Left ventricle myocardium inferior (tissue), 1 donor: Measurements from ENCODE around the gene MYO6. TPM values are rescaled to one million over a fixed set of nuclear protein-coding genes. Genes with fewer than 3 reads are reported as not detected.

Source experiments
- DNase-seq: peaks from one replicate; pipeline ENCODE4 v3.0.0-alpha.2; 2020
- H3K27ac ChIP-seq: fragments of 200-600 bp; replicated peaks from 2 replicates; pipeline ENCODE4 v1.8.0; 2021
- H3K27me3 ChIP-seq: fragments of 200-600 bp; 2 replicates; pipeline ENCODE4 v1.8.0; 2021; ENCODE audit warnings: low read depth
- H3K36me3 ChIP-seq: fragments of 200-600 bp; 2 replicates; pipeline ENCODE4 v1.8.0; 2021
- H3K4me1 ChIP-seq: fragments of 200-600 bp; 2 replicates; pipeline ENCODE4 v1.8.0; 2021
- H3K4me3 ChIP-seq: fragments of 200-600 bp; 2 replicates; pipeline ENCODE4 v1.8.0; 2021; ENCODE audit warnings: mild to moderate bottlenecking, moderate library complexity
- H3K9me3 ChIP-seq: fragments of 200-600 bp; replicated peaks from 2 replicates; pipeline ENCODE4 v1.8.0; 2021
- intact Hi-C: fragments of 100-400 bp; cut with micrococcal nuclease; formaldehyde crosslinking; loops from one replicate; pipeline ENCODE4 v1.11.0; 2022
- total RNA-seq: library from RNA; stranded (reverse); fragmentation: NEBNext Ultra II Directional; extraction: Animal tissue kit (Norgen Biotek cat#: 25700); gene quantifications from one replicate; pipeline ENCODE4 v1.2.1, GENCODE V29; 2021
- TF ChIP-seq, protein P1 (sequence below): fragments of 200-600 bp; IDR thresholded peaks from 2 replicates; pipeline ENCODE4 v1.8.0; 2021; ENCODE audit warnings: antibody characterized with exemption, mild to moderate bottlenecking, borderline replicate concordance
- donor health status: DM: no; HTN: yes; CAD: no; lungs with severe emphysema.

The MYO6 gene
- total RNA-seq, 1 donor from 2014 or later, result 5.0 TPM

DNA sequence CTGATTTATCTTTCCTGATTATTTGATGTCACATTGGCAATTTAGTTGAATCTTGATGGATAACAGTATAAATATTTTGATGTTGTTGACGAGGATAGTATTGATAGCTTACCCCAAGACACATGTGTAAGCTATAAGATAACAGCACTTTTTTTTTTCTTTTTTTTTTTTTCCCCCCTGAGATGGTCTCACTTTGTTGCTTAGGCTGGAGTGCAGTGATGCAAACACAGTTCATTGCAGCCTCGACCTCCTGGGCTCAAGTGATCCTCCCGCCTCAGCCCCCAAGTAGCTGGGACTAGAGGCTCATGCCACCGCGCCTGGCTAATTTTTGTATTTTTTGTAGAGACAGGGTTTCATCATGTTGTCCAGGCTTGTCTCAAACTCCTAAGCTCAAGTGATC lies 21.8 kb downstream of the MYO6 start:
- Histone ChIP-seq H3K4me1 (peaks cover 8% of the 10 kb centered on the region), H3K9me3 (no peaks in the 10 kb centered on the region), H3K27ac (no peak overlapping the region), H3K36me3 (no peaks in the 10 kb centered on the region), H3K27me3 (no peaks in the 10 kb centered on the region), H3K4me3 (no peak overlapping the region)
- TF ChIP-seq, protein P1, sequence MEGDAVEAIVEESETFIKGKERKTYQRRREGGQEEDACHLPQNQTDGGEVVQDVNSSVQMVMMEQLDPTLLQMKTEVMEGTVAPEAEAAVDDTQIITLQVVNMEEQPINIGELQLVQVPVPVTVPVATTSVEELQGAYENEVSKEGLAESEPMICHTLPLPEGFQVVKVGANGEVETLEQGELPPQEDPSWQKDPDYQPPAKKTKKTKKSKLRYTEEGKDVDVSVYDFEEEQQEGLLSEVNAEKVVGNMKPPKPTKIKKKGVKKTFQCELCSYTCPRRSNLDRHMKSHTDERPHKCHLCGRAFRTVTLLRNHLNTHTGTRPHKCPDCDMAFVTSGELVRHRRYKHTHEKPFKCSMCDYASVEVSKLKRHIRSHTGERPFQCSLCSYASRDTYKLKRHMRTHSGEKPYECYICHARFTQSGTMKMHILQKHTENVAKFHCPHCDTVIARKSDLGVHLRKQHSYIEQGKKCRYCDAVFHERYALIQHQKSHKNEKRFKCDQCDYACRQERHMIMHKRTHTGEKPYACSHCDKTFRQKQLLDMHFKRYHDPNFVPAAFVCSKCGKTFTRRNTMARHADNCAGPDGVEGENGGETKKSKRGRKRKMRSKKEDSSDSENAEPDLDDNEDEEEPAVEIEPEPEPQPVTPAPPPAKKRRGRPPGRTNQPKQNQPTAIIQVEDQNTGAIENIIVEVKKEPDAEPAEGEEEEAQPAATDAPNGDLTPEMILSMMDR, result no peak
- intact Hi-C loops, result no loop called here
- DNase-seq, result no peak

DNA sequence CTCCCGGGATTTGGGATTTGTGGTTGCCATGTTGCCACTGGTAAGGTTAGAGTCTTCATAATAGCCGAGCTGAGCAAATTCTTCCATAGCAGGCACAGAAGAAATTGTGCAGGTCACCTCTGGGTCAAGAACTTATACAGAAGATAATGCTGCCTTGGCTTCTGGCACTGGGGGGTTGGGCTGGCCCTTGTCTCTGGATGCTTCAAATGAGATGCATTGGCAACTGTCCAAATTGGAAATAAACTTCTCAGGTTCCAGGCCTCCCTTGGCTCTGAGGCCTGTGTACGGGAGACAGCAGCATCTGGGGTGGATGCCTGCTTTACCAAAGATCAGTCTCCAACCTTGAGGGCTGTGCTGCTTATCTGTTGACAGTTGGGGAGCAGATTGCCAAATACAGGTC lies 26.2 kb downstream of the MYO6 start:
- intact Hi-C loops, result no loop called here
- DNase-seq, result no peak

DNA sequence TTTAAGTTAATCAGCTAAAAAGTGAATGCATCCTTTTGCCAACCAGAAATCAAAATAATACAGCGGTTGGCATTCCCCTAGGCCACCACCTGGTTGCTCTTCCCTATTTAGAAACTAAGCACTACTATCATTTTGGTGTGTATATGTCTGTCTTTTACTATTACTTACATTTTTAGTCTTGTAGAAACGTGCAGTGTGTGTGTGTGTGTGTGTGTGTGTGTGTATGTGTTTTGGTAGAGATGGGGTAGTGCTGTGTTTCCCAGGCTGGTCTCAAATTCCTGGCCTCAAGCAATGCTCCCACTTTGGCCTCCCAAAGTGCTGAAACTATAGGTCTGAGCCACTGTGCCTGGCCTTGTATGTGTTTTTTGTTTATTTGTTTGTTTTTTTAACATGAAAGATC lies 27.4 kb downstream of the MYO6 start:
- no peak overlapping the region for H3K4me3 ChIP-seq
- H3K9me3 ChIP-seq, result no peaks in the 10 kb centered on the region
- TF ChIP-seq, protein P1, result no peak
- peaks cover 8% of the 10 kb centered on the region for H3K4me1 ChIP-seq
- no peak for DNase-seq
- H3K27me3 ChIP-seq, result no peaks in the 10 kb centered on the region
- no peak overlapping the region for H3K27ac ChIP-seq
- no peaks in the 10 kb centered on the region for H3K36me3 ChIP-seq
- intact Hi-C loops, result no loop called here

More for the DNA sequence above, 26.2 kb downstream of the MYO6 start:
- Histone ChIP-seq H3K36me3 (no peaks in the 10 kb centered on the region), H3K9me3 (no peaks in the 10 kb centered on the region), H3K27ac (no peak overlapping the region), H3K4me1 (peaks cover 8% of the 10 kb centered on the region), H3K27me3 (no peaks in the 10 kb centered on the region), H3K4me3 (no peak overlapping the region)
- TF ChIP-seq, protein P1, result no peak

DNA sequence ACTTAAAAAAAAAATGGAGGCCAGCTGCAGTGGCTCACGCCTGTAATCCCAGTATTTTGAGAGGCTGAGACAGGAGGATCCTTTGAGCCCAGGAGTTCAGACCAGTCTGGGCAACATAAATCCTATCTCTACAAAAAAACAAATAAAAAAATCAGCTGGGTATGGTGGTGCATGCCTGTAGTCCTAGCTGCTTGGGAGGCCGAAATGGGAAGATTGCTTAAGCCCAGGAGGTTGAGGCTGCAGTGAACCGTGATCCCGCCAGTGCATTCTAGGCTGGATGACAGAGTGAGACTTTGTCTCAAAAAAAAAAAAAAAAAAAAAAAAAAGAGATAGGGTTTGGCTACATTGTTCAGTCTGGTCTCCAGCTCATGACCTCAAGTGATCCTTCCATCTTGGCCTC lies 29.7 kb downstream of the MYO6 start:
- intact Hi-C loops, result no loop called here
- Histone ChIP-seq H3K4me1 (peaks cover 8% of the 10 kb centered on the region), H3K27me3 (no peaks in the 10 kb centered on the region), H3K36me3 (no peaks in the 10 kb centered on the region), H3K27ac (no peak overlapping the region), H3K9me3 (no peaks in the 10 kb centered on the region), H3K4me3 (no peak overlapping the region)
- TF ChIP-seq, protein P1, result no peak
- no peak for DNase-seq

DNA sequence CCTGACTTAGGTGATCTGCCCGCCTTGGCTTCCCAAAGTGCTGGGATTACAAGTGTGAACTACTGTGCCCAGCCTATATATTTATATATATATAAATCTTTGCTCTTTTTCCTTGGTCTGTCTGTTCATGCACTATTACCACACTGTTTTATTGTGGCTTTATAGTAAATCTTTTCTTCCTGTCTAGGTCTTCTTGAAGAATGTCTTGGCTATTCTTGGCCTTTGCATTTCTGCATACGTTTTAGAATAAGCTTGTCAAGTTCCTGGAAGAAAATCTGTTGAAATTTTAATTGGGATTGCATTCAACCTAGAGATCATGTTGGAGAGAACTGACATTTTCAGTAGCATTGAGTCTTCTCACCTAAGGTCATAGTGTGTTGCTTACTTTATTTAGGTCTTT lies 37.1 kb downstream of the MYO6 start:
- H3K27ac ChIP-seq, result no peak overlapping the region
- no peaks in the 10 kb centered on the region for H3K9me3 ChIP-seq
- intact Hi-C loops, result no loop called here
- H3K4me1 ChIP-seq, result peaks cover 3% of the 10 kb centered on the region
- no peak overlapping the region for H3K4me3 ChIP-seq
- peaks cover 7% of the 10 kb centered on the region for H3K36me3 ChIP-seq
- TF ChIP-seq, protein P1, result no peak
- no peak for DNase-seq
- H3K27me3 ChIP-seq, result no peaks in the 10 kb centered on the region

DNA sequence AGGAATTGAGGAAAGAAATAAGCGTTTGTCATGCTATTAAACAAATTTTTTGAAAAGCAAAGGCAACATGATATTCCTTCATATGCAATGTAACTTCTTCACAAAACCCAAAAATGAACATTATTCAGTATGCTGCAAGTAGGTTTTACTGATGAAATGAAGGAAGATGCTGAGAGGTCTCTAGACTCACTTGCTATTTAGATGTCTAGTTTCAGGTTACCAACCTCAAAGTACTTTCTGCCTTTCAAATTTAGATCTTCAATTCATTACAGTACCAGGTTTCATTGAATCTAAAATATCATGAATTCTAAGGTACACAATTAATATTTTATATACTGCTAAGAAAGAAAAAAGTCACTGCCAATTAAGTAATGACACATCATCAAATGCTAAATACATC lies 39.9 kb downstream of the MYO6 start:
- Histone ChIP-seq H3K4me1 (peaks cover 15% of the 10 kb centered on the region), H3K27ac (no peak overlapping the region), H3K27me3 (no peaks in the 10 kb centered on the region), H3K9me3 (no peaks in the 10 kb centered on the region), H3K4me3 (no peak overlapping the region), H3K36me3 (peaks cover 7% of the 10 kb centered on the region)
- intact Hi-C loops, result no loop called here
- TF ChIP-seq, protein P1, result no peak
- no peak for DNase-seq
